Activated effector memory CD4-positive, alpha-beta T cell treated with anti-CD3 and anti-CD28 coated beads, Interleukin-2, amount 50 U/mL, for 16 hours (primary cell): ENCODE data around the gene HSF4.

Experiments
- DNase-seq: peaks from one replicate; pipeline ENCODE4 v3.0.0-alpha.2; 2020

The HSF4 gene

DNA sequence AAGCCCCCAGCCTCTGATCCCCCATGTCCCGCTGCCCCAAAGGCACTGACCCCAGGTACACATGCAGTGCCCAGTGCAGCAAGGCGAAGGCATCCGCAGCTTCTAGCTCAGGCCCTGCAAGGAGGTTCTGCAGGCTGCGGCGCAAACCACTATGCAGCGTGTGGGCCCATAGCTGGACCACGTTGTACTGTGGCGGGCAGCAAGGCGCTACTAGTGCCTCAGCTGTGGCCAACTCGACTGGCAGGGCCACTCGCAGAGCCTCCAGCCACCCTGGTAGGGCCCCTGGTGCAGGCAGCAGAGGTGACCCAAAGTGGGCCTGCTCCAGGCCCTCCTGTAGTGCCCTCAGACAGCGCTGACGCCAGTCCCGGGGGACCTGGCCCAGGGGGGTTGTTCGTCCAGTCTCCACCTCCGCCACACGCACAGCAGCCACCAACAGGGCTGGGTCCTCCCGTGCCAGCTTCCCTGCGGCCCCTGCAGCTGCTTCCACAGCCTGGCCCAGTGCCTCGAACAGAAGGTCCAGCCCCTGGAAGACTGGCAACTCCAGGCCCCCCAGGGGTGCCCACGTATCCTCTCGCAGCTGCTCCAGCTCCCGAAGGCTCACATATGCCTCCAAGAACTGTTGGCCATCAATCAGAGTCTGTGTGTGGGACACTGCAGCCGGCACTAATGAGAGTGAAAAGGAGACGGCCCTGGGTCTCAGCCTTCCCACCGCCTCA is 22.8 kb downstream of the HSF4 start:
- DNase-seq = no peak

- DNase-seq = no peak
Observed at GRCh38 chr16:67188323-67188722, 23.8 kb downstream of the HSF4 start.

DNA sequence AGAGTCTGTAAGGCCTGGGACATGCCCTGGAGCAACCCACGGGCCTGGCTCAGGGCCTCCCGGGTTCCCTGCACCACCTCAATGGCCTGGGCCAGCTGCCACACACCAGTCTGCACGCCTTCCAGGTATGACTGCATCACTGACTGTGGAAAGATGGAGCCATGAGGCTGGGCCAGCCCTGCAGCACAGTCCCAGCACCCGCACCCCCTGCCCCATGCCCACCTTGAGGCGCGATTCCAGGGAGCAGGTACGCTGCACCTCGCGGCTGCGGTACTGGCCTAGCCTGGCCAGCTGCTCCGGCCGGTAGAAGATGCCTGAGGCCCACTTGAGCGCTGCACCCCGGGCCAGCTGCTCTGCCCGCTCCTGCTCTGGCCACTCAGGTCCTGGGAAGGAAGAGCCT is 24.3 kb downstream of the HSF4 start:
- no peak for DNase-seq

- no peak for DNase-seq
Observed at GRCh38 chr16:67190041-67190440, 25.5 kb downstream of the HSF4 start, which contains the start of gene EXOC3L1. Gene EXOC3L1 (minus strand): TSS chr16:67190136. CDS start chr16:67189676, 460 bp downstream.

DNA sequence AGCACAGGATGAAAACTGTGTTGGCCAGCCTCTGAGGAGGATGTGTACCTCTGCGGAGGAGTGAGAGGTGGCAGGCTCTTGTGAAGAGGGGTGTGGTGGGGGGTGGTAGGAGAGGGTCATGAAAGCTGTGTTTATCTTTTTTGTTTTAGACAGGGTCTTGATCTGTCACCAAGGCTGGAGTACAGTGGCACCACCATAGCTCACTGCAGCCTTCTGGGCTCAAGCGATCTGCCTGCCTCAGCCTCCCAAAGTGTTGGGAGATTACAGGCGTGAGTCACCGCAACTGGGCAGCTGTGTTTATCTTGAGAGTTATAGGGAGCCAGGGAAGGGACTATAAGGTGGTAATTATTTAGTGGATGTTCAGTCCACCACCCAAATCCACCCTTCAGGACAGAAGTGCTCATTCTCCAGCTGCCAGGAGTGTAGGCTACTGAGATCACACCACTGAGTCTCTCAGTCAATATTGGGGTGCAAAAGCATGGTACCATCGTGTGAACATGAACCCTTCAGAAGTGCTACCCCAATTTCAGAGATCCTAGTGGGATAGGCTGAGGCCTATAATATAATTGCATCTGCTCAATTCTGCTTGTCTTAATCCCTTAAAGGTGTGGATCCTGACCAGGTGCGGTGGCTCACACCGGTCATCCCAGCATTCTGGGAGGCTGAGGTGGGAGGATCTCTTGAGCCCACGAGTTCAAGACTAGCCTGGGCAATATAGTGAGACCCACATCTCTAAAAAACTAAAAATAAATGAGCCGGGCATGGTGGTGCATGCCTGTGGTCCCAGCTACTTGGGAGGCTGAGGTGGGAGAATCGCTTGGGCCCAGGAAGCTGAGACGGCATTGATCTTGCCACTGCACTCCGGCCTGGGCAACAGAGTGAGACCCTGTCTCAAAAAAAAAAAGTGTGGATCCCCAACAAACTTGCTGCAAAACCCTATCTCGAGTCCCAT is 26.2 kb downstream of the HSF4 start:
- DNase-seq = no peak

- DNase-seq = no peak
Observed at GRCh38 chr16:67191411-67191994, 27.0 kb downstream of the HSF4 start.

- peak; percentile 95 for DNase-seq
Observed at GRCh38 chr16:67191995-67192681, 27.6 kb downstream of the HSF4 start, which contains the start of gene E2F4. Gene E2F4 (plus strand): TSS chr16:67192155. CDS start chr16:67192228, 73 bp downstream.

DNA sequence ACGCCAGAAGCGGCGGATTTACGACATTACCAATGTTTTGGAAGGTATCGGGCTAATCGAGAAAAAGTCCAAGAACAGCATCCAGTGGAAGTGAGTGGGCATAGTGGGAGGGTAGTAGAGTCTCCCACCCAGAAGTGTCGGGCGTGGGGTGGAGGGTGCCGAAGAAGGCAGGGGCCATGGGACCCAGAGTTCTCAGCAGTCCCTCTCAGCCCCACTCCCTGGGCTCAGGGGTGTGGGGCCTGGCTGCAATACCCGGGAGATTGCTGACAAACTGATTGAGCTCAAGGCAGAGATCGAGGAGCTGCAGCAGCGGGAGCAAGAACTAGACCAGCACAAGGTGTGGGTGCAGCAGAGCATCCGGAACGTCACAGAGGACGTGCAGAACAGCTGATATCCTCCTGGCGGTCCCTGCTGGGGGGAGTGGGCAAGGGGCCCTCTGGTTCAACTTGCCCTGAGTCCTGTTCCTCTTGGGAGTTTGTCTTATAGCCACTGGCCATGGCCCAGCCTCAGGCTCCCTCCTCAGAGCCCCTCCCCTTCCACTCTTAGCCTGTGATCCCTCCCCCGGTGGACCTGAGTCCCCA is 28.3 kb downstream of the HSF4 start:
- DNase-seq = no peak

GRCh38 chr16:67193536-67193935 is 29.0 kb downstream of the HSF4 start:
- DNase-seq = no peak

- no peak for DNase-seq
Observed at GRCh38 chr16:67194260-67194659, 29.7 kb downstream of the HSF4 start.

- no peak for DNase-seq
Observed at GRCh38 chr16:67195676-67196075, 31.1 kb downstream of the HSF4 start.

- DNase-seq = no peak
Observed at GRCh38 chr16:67196881-67197280, 32.3 kb downstream of the HSF4 start.

GRCh38 chr16:67197704-67198103 is 33.2 kb downstream of the HSF4 start:
- no peak for DNase-seq

DNA sequence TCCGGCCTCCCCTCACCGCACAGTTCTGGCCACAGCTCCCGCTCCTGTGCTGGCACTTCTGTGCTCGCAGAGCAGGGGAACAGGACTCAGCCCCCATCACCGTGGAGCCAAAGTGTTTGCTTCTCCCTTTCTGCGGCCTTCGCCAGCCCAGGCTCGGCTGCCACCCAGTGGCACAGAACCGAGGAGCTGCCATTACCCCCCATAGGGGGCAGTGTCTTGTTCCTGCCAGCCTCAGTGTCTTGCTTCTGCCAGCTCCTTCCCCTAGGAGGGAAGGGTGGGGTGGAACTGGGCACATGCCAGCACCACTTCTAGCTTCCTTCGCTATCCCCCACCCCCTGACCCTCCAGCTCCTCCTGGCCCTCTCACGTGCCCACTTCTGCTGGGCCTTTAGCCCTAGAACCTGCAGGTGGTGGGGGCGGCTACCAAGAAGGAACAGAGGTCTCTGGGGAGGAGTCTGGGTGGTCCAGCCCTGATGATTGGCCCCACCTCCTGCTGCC is 33.7 kb downstream of the HSF4 start:
- no peak for DNase-seq

GRCh38 chr16:67199011-67199807 is 34.7 kb downstream of the HSF4 start, which contains the start of gene ELMO3:
Gene ELMO3 (plus strand): TSS chr16:67199131. CDS start chr16:67199327, 196 bp downstream.
- no peak for DNase-seq

DNA sequence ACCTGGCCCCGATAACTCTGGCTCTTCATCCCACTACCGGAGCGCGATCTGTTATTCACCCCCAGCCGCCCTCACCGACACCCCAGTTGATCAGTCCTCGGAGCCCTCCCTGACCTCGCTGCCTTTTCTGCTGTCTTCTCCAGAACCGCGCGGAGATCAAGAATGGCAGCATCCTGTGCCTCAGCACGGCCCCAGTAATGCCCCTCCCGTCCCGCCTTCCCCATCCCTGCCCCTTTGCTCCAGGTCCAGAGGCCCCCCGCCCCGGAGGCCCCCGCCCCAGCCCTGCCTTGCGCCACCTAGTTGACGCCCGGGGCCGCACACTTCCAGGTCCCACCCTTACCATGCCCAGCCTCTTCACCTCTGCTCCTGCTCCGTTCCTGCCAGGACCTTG is 35.3 kb downstream of the HSF4 start:
- no peak for DNase-seq

DNA sequence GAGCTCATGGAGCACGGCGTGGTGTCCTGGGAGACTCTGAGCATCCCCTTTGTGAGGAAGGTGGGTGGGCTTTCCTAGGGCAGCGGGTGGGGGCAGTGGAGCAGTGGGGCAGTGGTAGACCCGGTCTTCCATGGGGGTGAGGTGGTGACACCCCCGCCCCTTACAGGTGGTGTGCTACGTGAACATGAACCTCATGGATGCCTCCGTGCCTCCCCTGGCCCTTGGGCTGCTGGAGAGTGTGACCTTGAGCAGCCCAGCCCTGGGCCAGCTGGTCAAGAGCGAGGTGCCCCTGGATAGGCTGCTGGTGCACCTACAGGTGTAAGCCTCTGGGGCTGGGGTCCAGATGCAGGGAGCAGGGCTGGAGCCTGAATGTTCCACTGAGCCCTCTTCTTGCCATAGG is 35.9 kb downstream of the HSF4 start:
- DNase-seq = no peak

GRCh38 chr16:67201411-67202345 is 37.1 kb downstream of the HSF4 start:
- DNase-seq = no peak

DNA sequence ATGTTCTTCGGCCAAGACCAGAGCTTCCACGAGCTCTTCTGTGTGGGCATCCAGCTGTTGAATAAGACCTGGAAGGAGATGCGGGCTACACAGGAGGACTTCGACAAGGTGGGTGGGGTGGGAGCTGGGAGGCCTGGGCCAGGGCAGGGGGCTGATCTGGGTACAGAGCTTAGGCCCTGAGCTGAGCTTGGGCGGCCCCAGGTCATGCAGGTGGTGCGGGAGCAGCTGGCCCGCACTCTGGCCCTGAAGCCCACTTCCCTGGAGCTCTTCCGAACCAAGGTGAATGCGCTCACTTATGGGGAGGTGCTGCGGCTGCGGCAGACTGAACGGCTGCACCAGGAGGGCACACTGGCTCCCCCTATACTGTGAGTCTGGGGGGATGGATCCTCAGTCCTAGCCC is 37.9 kb downstream of the HSF4 start:
- no peak for DNase-seq

- DNase-seq = no peak
Observed at GRCh38 chr16:67202956-67203493, 38.5 kb downstream of the HSF4 start.
